GM03348 (cell line): ENCODE results near the gene ZNF440.
"Not testable (repeated sequence)": the region's sequence is repeated elsewhere in the genome, so short reads cannot be mapped to it uniquely, and the experiment has no call there.

Source experiments
- DNase-seq: peaks from one replicate; pipeline ENCODE4 v3.0.0; 2012; ENCODE audit warnings: low spot score

Gene ZNF440

GRCh38 chr19:11828957-11829876 lies 15.1 kb downstream of the ZNF440 start:
- DNase-seq = not testable (repeated sequence)

- DNase-seq = no peak
Measured at GRCh38 chr19:11832253-11832912, 18.3 kb downstream of the ZNF440 start.

- DNase-seq = no peak
Measured at GRCh38 chr19:11833541-11833940, 19.5 kb downstream of the ZNF440 start.

- DNase-seq = not testable (repeated sequence)
Measured at GRCh38 chr19:11835626-11836066, 21.6 kb downstream of the ZNF440 start.

- DNase-seq = no peak
Measured at GRCh38 chr19:11843722-11844121, 29.6 kb downstream of the ZNF440 start.

- DNase-seq = peak; percentile 9
Measured at GRCh38 chr19:11847615-11848014, 33.5 kb downstream of the ZNF440 start.

GRCh38 chr19:11848200-11848593 lies 34.1 kb downstream of the ZNF440 start:
- DNase-seq = peak; percentile 5

- peak; percentile 96 for DNase-seq
Measured at GRCh38 chr19:11848594-11849469, 34.8 kb downstream of the ZNF440 start, which contains the start of gene ZNF439. ZNF439 (plus strand) TSS chr19:11848726; CDS start chr19:11848868, 142 bp downstream.

- DNase-seq = not testable (repeated sequence)
Measured at GRCh38 chr19:11850289-11850688, 36.2 kb downstream of the ZNF440 start.

GRCh38 chr19:11853358-11853757 lies 39.3 kb downstream of the ZNF440 start:
- DNase-seq = no peak

- no peak for DNase-seq
Measured at GRCh38 chr19:11856596-11857250, 42.6 kb downstream of the ZNF440 start.

- no peak for DNase-seq
Measured at GRCh38 chr19:11860721-11861120, 46.6 kb downstream of the ZNF440 start.

- DNase-seq = no peak
Measured at GRCh38 chr19:11861301-11861700, 47.2 kb downstream of the ZNF440 start.

- DNase-seq = not testable (repeated sequence)
Measured at GRCh38 chr19:11867766-11868165, 53.7 kb downstream of the ZNF440 start.

- no peak for DNase-seq
Measured at GRCh38 chr19:11868188-11868587, 54.1 kb downstream of the ZNF440 start.

GRCh38 chr19:11872624-11873023 lies 58.6 kb downstream of the ZNF440 start:
- DNase-seq = no peak

- no peak for DNase-seq
Measured at GRCh38 chr19:11873762-11874161, 59.7 kb downstream of the ZNF440 start.

- DNase-seq = peak; percentile 9
Measured at GRCh38 chr19:11879687-11880266, 65.7 kb downstream of the ZNF440 start.

GRCh38 chr19:11880598-11880997 lies 66.5 kb downstream of the ZNF440 start:
- DNase-seq = no peak

GRCh38 chr19:11881151-11881800 lies 67.2 kb downstream of the ZNF440 start:
- DNase-seq = peak; percentile 83

- no peak for DNase-seq
Measured at GRCh38 chr19:11882606-11883005, 68.5 kb downstream of the ZNF440 start.
